Activated CD8-positive, alpha-beta memory T cell treated with anti-CD3 and anti-CD28 coated beads for 36 hours (primary cell): ENCODE measurements around the gene ARHGAP4. TPM values are rescaled to one million over a fixed set of nuclear protein-coding genes. Genes with fewer than 3 reads are reported as not detected.

Source experiments
- CTCF ChIA-PET: fragments of 350-600 bp; sonication (Branson Sonifier 250); formaldehyde crosslinking; loops from one replicate; lab custom pipeline; 2021; ENCODE audit warnings: antibody characterized with exemption; lab: Charles Lee
- POLR2A ChIA-PET: fragments of 350-600 bp; sonication (Branson Sonifier 250); formaldehyde crosslinking; loops from one replicate; lab custom pipeline; 2021; ENCODE audit warnings: antibody characterized with exemption; lab: Charles Lee
- total RNA-seq, 2 experiments: library from RNA; stranded (reverse); gene quantifications; one replicate each; pipeline ENCODE4 v1.2.3, GENCODE V29; 2021

ARHGAP4 gene
- total RNA-seq, 2 experiments from 2014 or later = 112 to 113 TPM

- ChIA-PET CTCF (interaction anchor here (1.6 to 2.2 kb wide), 2 partner anchors 11 to 17 kb away, joined by 4 to 6 read pairs; no protein-coding TSS in a partner anchor), POLR2A (interaction anchor here (0.8 to 1.4 kb wide), 2 partner anchors 9 to 36 kb away, joined by 3 to 4 read pairs; partner anchors contain the start of gene HCFC1)
Measured at GRCh38 chrX:153935326-153935851, 9.3 kb upstream of the ARHGAP4 start.

DNA sequence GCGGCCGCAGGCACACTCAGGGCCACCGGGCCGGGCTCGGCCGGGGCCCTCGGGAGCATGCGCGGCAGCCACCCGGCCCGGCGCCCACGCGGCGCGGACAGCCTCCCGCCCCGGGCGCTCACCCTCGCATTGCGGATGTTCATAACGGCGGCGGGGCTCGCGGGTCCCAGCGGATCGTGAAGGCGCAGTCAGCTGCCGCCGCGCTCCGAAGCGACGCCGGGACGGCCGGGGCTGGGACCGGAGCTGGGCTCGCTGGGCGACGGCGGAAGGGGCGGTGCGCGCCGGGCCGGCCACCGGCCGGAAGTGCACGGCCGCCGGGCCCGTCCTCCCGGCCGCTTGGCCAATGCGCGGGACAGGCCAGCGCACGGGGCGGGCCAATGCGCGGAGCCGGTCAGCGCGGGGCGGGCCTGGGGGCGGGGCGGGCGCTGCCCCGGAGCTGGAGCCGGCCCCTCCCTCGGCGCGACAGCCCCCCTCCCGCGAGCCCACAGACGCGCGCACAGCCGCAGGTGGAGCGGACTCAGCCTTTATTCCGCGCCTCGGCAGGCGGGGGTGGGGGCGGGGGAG lies 8.8 kb upstream of the ARHGAP4 start, which contains the start of gene NAA10:
Gene NAA10, minus strand, starts transcription at position 276 of the 564 bp plus-strand sequence. Its CDS starts 133 bp downstream, at position 143.
- POLR2A ChIA-PET = interaction anchor here (0.8 to 1.4 kb wide), 2 partner anchors 8 to 37 kb away, joined by 3 to 4 read pairs; partner anchors contain the start of gene HCFC1
- CTCF ChIA-PET = no interaction called here

DNA sequence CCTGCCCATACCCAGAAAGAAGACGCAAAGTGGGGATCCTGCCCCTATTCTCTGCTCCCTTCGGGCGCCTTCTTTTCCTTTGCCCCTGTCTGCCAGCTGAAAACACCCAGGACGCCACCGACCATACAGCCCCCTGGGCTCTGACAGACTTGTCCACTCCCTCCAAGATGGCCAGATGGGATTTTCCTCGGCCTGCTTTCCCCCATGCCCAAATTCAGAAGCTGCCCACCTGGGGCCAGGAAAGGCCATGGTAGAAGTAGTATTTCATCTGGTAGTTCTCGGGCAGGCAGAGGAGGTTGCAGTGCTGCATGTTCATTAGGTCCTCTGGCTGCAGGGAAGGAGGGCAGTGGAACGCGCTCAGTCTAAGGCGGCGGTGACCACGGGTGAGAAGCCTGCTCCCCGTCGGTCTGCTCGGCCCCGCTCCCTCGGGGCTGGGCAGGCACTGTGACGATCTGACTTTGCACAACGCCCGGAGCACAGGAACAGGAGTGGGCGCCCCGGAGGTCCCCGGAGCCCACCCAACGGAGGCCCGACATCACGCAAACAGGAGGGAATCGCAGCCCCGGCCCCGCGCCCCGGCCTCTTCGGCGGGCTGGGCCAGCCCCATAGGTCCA lies 8.2 kb upstream of the ARHGAP4 start:
- ChIA-PET POLR2A (interaction anchor here (0.8 to 1.4 kb wide), 2 partner anchors 8 to 37 kb away, joined by 3 to 4 read pairs; partner anchors contain the start of gene HCFC1), CTCF (no interaction called here)

- ChIA-PET CTCF (interaction anchor here (1.9 kb wide), 1 partner anchor 13 kb away, joined by 7 read pairs; no protein-coding TSS in a partner anchor), POLR2A (interaction anchor here (1.4 kb wide), 1 partner anchor 38 kb away, joined by 3 read pairs; the partner anchor contains the start of gene HCFC1)
Measured at GRCh38 chrX:153933748-153934147, 7.7 kb upstream of the ARHGAP4 start.

GRCh38 chrX:153932220-153932915 lies 6.3 kb upstream of the ARHGAP4 start:
- CTCF ChIA-PET = interaction anchor here (1.0 to 1.9 kb wide), 3 partner anchors 9 to 14 kb away, joined by 3 to 7 read pairs (median 3); no protein-coding TSS in a partner anchor
- POLR2A ChIA-PET = no interaction called here

GRCh38 chrX:153931748-153932147 lies 5.7 kb upstream of the ARHGAP4 start:
- CTCF ChIA-PET = interaction anchor here (1.0 to 1.5 kb wide), 2 partner anchors 8 to 14 kb away, joined by 3 read pairs; no protein-coding TSS in a partner anchor
- POLR2A ChIA-PET = interaction anchor here (0.5 kb wide), 1 partner anchor 162 kb away, joined by 8 read pairs; no protein-coding TSS in a partner anchor

GRCh38 chrX:153931151-153931550 lies 5.1 kb upstream of the ARHGAP4 start:
- CTCF ChIA-PET = interaction anchor here (1.0 kb wide), 1 partner anchor 14 kb away, joined by 3 read pairs; no protein-coding TSS in a partner anchor
- POLR2A ChIA-PET = interaction anchor here (0.5 kb wide), 1 partner anchor 162 kb away, joined by 8 read pairs; no protein-coding TSS in a partner anchor

- CTCF ChIA-PET = interaction anchor here (8.5 kb wide), 1 partner anchor 17 kb away, joined by 58 read pairs; no protein-coding TSS in a partner anchor
- POLR2A ChIA-PET = no interaction called here
Measured at GRCh38 chrX:153930011-153930910, 4.2 kb upstream of the ARHGAP4 start.

- ChIA-PET POLR2A (no interaction called here), CTCF (interaction anchor here (8.5 kb wide), 1 partner anchor 18 kb away, joined by 58 read pairs; no protein-coding TSS in a partner anchor)
Measured at GRCh38 chrX:153929576-153929975, 3.5 kb upstream of the ARHGAP4 start.

DNA sequence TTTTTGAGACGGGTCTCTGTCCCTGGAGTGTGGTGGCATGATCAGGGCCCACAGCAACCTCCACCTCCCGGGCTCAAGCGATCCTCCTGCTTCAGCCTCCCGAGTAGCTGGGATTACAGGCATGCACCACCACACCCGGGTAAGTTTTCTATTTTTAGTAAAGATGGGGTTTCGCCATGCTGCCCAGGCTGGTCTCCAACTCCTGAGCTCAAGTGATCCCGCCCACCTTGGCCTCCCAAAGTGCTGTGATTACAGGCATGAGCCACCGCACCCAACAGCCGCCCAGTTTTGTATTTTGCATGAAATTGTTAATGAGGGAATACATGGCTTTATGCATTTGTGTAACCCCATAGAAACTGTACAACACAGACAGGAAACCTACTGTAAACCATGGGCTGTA lies 2.8 kb upstream of the ARHGAP4 start:
- CTCF ChIA-PET = interaction anchor here (0.9 to 8.5 kb wide), 2 partner anchors 19 to 40 kb away, joined by 3 to 58 read pairs; no protein-coding TSS in a partner anchor
- POLR2A ChIA-PET = interaction anchor here (0.6 to 1.1 kb wide), 3 partner anchors 10 to 76 kb away, joined by 3 to 6 read pairs (median 4); partner anchors contain the start of gene HCFC1

DNA sequence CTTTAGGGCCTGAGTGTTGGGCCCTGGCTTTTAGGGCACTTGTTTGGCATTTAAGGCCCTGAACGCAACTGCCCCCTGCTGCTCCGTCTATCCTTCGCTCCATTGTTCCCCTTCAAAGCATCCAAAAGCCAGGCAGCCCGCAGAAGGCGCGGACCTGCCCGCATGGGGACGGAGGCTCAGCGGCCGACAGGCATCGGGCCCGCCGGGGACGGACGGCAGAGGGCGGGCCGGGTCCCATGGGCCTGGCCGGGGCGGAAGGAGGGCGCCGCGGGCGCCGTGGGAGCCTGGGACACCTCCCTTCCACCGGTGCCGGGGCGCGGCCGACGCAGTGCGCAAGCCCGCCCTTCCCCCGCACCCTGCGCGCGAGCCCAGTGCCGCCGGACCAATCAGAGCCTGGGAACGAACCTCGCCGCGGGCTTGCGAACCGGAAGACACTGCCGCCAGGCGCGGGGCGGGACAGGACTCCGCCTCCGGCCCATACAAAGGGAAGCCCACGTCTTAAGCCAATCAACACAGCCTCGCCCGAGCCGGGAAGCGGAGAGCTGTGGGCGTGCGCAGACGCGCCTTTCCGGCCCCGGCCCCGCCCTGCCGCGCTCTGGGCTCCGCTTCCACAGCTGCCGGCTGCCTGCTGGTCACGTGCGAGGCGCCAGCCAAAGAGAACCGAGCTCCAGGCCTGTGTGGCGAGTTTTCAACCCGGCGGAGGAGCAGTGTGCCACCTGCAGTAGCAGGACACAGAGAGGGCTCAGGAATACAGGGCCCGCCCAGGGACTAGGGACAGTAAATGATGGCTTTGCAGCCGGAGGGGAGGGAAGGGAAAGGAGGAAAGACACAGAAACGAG lies 2.1 kb upstream of the ARHGAP4 start:
- ChIA-PET POLR2A (interaction anchor here (0.6 to 1.1 kb wide), 3 partner anchors 11 to 76 kb away, joined by 3 to 6 read pairs (median 4); partner anchors contain the start of gene HCFC1), CTCF (interaction anchor here (0.9 to 8.5 kb wide), 2 partner anchors 19 to 41 kb away, joined by 3 to 58 read pairs; no protein-coding TSS in a partner anchor)

GRCh38 chrX:153927672-153927921 lies 1.5 kb upstream of the ARHGAP4 start:
- CTCF ChIA-PET = interaction anchor here (8.5 kb wide), 1 partner anchor 20 kb away, joined by 58 read pairs; no protein-coding TSS in a partner anchor
- POLR2A ChIA-PET = interaction anchor here (1.2 kb wide), 1 partner anchor 42 kb away, joined by 3 read pairs; no protein-coding TSS in a partner anchor

DNA sequence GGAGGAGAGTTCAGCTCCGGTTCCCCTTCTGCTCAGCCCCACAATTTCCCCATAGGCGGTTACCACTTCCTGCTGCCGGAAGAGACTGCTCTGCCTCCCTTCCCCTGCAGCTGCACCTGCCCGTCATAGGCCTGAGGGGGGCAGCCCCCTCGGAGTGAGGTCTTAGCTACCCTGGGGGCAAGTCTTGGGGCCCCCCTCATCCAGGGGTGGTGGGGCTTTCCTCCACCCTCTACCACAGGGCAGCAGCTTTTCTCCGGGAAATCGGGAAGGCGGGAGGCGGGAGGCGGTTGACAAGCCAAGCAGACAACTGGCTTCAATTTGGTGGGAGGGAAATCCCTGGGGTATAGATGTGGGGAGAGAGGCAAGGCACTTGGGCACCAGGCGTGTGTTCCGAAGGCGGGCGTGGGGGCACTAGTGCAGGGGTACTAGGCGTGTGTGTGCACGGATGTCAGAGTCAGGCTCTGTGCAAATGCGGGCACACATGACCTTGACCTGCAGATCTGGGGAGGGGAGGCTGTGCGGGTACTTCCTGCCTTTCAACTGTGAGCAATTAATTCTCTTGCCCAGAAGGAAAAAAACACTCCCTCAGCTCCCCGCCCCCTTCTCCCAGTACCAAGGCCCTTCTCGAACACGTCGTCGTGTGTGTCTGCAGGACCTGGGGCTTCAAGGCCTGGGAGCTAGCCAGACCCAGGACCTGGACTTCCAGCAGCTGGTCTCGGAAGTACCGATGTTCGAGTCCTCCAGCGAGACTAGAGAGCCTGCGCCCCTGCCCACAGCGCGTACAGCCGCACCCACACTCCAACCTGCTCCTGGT lies 1.0 kb upstream of the ARHGAP4 start:
- ChIA-PET CTCF (interaction anchor here (1.3 to 8.5 kb wide), 3 partner anchors 20 to 45 kb away, joined by 3 to 58 read pairs (median 5); partner anchors contain the start of genes HCFC1 and TMEM187), POLR2A (interaction anchor here (0.5 to 2.5 kb wide), 6 partner anchors 8 to 43 kb away, joined by 3 to 10 read pairs (median 4); partner anchors contain the start of gene NAA10)

- CTCF ChIA-PET = interaction anchor here (1.3 to 8.5 kb wide), 3 partner anchors 21 to 46 kb away, joined by 3 to 58 read pairs (median 5); partner anchors contain the start of genes HCFC1 and TMEM187
- POLR2A ChIA-PET = interaction anchor here (0.9 to 2.5 kb wide), 6 partner anchors 8 to 43 kb away, joined by 3 to 12 read pairs (median 4); partner anchors contain the start of gene NAA10
Measured at GRCh38 chrX:153926552-153926857, 441 bp upstream of the ARHGAP4 start.

DNA sequence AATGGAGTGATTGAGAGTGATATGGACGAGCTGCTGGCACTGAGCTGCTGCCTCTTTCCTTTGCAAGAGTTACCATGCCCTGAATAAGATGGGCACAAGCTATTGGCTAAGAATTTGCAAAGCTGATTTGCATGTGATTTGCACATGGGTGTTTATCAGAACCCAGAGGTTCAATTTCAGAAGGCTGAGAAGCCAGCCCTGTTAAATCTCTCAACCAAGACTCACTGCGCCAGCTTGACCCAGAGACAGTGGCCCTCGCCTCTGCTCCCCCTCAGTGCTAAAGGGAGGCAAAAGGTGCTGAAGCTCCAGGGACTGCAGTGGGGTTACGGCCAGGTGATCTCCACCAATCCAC lies 701 bp downstream of the ARHGAP4 start:
- CTCF ChIA-PET = interaction anchor here (0.9 to 8.5 kb wide), 4 partner anchors 14 to 57 kb away, joined by 3 to 58 read pairs (median 4); no protein-coding TSS in a partner anchor
- POLR2A ChIA-PET = interaction anchor here (1.1 to 2.5 kb wide), 5 partner anchors 11 to 41 kb away, joined by 3 to 12 read pairs (median 4); no protein-coding TSS in a partner anchor
